CD4-positive, alpha-beta T cell treated with Interleukin-4 for 1 hour (primary cell): ENCODE measurements around the gene AZIN2.
"Not testable (repeated sequence)": the region's sequence is repeated elsewhere in the genome, so short reads cannot be mapped to it uniquely, and the experiment has no call there.

Experiments
- DNase-seq, 2 donors: peaks; one replicate each; pipeline ENCODE4 v3.0.0-alpha.2; 2020 to 2022

The AZIN2 gene

GRCh38 chr1:33131191-33131590 is 50.2 kb downstream of the AZIN2 start:
- no peak for DNase-seq

- no peak for DNase-seq
Measured at GRCh38 chr1:33132549-33132948, 51.6 kb downstream of the AZIN2 start.

- DNase-seq: no peak
Measured at GRCh38 chr1:33133478-33134105, 52.6 kb downstream of the AZIN2 start.

GRCh38 chr1:33136041-33136440 is 55.1 kb downstream of the AZIN2 start:
- not testable (repeated sequence) for DNase-seq

- DNase-seq: peak; percentile 22 to 26
Measured at GRCh38 chr1:33137800-33138199, 56.8 kb downstream of the AZIN2 start.

GRCh38 chr1:33140153-33141149 is 59.5 kb downstream of the AZIN2 start:
- DNase-seq: no peak

- no peak for DNase-seq
Measured at GRCh38 chr1:33141216-33141615, 60.3 kb downstream of the AZIN2 start.

- DNase-seq: no peak
Measured at GRCh38 chr1:33141781-33142180, 60.8 kb downstream of the AZIN2 start.

- DNase-seq: no peak
Measured at GRCh38 chr1:33142483-33143064, 61.6 kb downstream of the AZIN2 start.

GRCh38 chr1:33143176-33143575 is 62.2 kb downstream of the AZIN2 start:
- no peak for DNase-seq

GRCh38 chr1:33143698-33144097 is 62.7 kb downstream of the AZIN2 start:
- no peak for DNase-seq

GRCh38 chr1:33146003-33146402 is 65.0 kb downstream of the AZIN2 start:
- DNase-seq: no peak

GRCh38 chr1:33147275-33147996 is 66.5 kb downstream of the AZIN2 start:
- no peak for DNase-seq

- DNase-seq: peak in 1 of 2 donors; percentile 14
Measured at GRCh38 chr1:33147997-33148314, 67.0 kb downstream of the AZIN2 start.

GRCh38 chr1:33148615-33149014 is 67.7 kb downstream of the AZIN2 start:
- no peak for DNase-seq

GRCh38 chr1:33149453-33150190 is 68.7 kb downstream of the AZIN2 start:
- DNase-seq: no peak

GRCh38 chr1:33150522-33150921 is 69.6 kb downstream of the AZIN2 start:
- DNase-seq: no peak

- no peak for DNase-seq
Measured at GRCh38 chr1:33151116-33151515, 70.2 kb downstream of the AZIN2 start.

- DNase-seq: no peak
Measured at GRCh38 chr1:33152685-33153432, 71.9 kb downstream of the AZIN2 start.

GRCh38 chr1:33153650-33154049 is 72.7 kb downstream of the AZIN2 start:
- no peak for DNase-seq

- DNase-seq: no peak
Measured at GRCh38 chr1:33155877-33156538, 75.1 kb downstream of the AZIN2 start.
